Choroid plexus epithelial cell (primary cell): ENCODE measurements around the gene AFF2.

Experiments
- DNase-seq: peaks from one replicate; pipeline ENCODE4 v3.0.0-alpha.2; 2010; ENCODE audit warnings: low read depth
- H3K4me3 ChIP-seq: 2 replicates; pipeline ENCODE4 v1.5.1; 2011; ENCODE audit warnings: low read depth, mild to moderate bottlenecking, control low read depth, low read length, moderate library complexity
- TF ChIP-seq, protein P1 (sequence below): conservative IDR thresholded peaks from 2 replicates; pipeline ENCODE4 v1.5.1; 2011; ENCODE audit warnings: low read depth, mild to moderate bottlenecking, control low read depth, inconsistent platforms, low read length, moderate library complexity

The AFF2 gene

DNA sequence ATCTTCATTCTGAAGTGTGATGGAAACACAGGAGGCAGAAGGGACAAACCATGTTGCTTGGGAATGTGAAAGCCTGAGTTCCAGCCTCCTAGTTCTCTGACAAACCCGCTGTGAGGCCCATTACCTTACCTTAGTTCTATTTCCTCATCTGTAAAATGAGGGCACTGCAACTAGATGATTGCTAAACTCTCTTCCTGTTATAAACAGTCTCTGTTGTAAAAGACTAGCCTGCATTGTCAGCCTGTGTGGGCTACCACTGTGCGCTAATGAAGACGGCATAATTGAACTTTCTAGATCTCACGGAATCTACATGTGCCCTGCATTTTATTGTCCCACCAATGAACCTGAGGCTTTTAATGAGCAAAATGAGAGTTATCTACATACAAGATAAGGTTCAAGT, 147.2 kb downstream of the AFF2 start:
- no peak for DNase-seq
- H3K4me3 ChIP-seq = no peak overlapping the region
- TF ChIP-seq, protein P1, sequence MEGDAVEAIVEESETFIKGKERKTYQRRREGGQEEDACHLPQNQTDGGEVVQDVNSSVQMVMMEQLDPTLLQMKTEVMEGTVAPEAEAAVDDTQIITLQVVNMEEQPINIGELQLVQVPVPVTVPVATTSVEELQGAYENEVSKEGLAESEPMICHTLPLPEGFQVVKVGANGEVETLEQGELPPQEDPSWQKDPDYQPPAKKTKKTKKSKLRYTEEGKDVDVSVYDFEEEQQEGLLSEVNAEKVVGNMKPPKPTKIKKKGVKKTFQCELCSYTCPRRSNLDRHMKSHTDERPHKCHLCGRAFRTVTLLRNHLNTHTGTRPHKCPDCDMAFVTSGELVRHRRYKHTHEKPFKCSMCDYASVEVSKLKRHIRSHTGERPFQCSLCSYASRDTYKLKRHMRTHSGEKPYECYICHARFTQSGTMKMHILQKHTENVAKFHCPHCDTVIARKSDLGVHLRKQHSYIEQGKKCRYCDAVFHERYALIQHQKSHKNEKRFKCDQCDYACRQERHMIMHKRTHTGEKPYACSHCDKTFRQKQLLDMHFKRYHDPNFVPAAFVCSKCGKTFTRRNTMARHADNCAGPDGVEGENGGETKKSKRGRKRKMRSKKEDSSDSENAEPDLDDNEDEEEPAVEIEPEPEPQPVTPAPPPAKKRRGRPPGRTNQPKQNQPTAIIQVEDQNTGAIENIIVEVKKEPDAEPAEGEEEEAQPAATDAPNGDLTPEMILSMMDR = no peak

DNA sequence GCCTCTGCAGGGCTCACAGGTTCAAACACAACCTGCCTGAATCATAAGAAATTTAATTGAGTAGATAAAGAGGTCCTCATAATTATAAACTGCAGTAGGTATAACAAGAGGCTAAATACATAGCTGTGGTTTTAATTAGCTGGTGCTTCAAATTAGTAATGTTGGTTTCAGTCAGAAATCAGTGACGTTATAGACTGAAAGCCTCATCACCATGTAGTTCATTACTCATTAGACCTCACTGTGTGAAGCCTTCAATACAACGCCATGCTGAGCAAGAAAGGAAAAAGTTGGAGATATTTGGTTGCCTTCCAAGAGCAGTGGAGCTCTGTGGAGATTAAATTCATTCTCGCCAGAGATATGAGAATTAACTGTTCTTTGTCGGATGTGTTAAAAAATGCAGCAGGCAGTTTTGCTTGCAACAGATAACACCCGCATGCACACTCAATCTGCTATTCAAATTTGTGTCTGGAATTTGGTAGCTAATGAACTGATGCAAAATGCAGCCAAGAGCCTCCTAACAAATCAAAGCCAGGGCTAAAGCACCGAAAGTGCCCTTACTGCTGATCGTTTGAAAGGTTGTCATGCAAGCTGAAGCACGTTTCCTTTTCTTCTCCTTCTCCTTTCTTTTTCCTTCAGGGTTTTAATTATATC, 148.9 kb downstream of the AFF2 start:
- H3K4me3 ChIP-seq = no peak overlapping the region
- no peak for DNase-seq
- TF ChIP-seq, protein P1 = no peak

DNA sequence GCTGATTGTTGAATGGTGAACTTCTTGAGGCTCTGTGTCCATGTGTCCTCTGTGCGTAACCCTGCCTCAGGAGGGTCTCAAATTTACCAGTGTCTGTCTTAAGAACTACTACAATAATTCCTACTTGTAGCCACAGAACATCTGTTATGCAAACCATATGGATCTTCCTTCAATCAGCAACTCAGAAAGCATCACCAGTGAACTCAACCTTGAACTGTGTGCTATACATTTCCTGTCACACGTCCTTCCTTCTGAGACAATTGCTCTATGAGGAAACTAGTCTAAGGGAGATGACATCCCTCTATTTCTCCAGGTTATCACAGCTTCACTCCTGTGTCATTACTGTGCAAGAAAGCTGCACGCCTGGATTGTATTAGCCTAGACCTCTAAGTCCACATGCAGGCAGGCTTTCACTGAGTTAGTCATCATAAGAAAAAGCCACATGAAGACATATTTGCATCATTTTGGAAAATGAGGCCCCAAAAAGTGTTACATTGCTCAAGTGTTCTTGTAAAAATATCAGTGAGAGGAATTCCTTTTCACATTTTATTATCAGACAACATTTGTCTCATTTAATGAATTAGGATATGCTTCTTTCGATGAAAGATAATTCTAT, 157.8 kb downstream of the AFF2 start:
- H3K4me3 ChIP-seq = no peak overlapping the region
- TF ChIP-seq, protein P1 = no peak
- no peak for DNase-seq

DNA sequence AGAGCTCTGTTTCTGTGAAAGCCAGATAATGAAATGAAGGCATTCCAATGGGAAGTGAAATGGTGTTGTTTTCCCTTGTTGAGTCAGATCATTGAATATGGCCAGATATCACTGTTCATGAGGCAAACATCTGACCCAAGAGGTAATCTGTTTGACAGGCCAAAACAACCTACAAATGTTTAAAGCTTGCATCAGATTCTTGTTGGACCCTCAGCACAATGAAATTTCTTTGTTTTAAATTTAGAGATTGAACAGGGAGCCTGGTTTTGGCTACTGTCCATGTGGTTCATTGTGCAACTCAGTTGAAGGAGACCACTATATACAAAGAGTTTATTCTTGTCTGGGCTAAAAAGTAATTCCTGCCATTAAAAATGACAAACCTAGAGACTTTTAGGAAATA, 159.1 kb downstream of the AFF2 start:
- TF ChIP-seq, protein P1 = no peak
- H3K4me3 ChIP-seq = no peak overlapping the region
- DNase-seq = no peak

DNA sequence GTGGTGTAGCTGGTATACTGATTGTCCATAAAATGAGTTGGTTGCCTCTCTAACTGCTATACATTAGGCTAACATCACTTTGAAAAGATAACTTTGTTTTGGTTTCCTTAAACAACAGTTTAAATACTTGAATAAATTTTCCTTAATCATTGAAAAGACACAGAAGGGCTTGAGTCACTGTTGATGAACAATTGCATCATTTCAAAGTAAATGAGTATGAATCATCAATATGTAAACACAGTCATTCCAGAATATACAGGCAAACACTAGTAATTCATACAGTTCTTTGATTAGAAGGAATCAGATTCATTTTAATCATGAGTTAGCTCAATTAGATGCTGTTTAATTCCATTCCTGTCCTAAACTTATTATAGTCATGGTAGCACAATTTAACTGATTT, 160.6 kb downstream of the AFF2 start:
- TF ChIP-seq, protein P1 = no peak
- no peak overlapping the region for H3K4me3 ChIP-seq
- no peak for DNase-seq

DNA sequence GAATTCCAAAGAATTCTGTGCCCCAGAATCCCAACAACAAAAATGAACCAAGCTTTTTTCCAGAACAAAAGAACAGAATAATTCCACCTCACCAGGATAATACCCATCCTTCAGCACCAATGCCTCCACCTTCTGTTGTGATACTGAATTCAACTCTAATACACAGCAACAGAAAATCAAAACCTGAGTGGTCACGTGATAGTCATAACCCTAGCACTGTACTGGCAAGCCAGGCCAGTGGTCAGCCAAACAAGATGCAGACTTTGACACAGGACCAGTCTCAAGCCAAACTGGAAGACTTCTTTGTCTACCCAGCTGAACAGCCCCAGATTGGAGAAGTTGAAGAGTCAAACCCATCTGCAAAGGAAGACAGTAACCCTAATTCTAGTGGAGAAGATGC, 161.6 kb downstream of the AFF2 start:
- H3K4me3 ChIP-seq = no peak overlapping the region
- TF ChIP-seq, protein P1 = no peak
- no peak for DNase-seq

DNA sequence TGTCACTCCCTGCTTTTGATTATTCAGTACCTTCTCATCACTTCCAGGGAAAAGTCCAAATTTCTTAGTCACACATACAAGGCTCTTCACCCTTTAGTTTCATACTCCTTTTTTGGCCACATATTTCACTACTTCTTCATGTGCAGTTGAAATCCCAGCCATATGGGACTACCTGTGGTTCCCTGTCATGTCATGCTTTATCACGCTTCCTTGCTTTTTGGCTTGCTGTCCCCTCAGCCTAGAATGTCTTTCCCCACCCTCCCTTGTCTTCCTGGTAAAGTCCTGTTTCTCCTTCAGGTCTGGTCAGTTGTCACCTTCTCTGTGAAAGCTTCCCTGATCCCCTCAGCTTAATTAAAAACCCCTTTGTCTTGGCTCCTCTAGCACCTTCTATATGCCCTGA, 163.8 kb downstream of the AFF2 start:
- TF ChIP-seq, protein P1 = no peak
- no peak for DNase-seq
- H3K4me3 ChIP-seq = no peak overlapping the region
